SK-N-DZ (cell line): ENCODE measurements around the gene RNF113B.

Experiments used
- DNase-seq: peaks from one replicate; pipeline ENCODE4 v3.0.0-alpha.2; 2015; ENCODE audit warnings: low spot score

RNF113B gene

DNA sequence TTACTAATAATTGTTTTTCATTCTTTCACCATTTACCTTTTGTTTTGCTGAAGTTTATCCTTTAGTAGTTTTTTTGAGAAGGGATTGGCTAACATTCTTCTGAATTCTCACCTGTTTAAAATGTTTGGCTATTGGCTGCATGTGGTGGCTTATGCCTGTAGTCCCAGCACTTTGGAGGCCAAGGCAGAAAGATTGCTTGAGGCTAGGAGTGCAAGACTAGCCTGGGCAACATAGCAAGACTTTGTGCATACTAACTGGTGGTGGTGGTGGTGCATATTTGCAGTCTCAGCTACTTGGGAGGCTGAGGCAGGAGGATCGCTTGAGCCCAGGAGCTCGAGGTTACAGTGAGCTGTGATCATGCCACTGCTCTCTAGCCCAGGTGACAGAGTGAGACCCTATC is 27.5 kb upstream of the RNF113B start:
- no peak for DNase-seq

DNA sequence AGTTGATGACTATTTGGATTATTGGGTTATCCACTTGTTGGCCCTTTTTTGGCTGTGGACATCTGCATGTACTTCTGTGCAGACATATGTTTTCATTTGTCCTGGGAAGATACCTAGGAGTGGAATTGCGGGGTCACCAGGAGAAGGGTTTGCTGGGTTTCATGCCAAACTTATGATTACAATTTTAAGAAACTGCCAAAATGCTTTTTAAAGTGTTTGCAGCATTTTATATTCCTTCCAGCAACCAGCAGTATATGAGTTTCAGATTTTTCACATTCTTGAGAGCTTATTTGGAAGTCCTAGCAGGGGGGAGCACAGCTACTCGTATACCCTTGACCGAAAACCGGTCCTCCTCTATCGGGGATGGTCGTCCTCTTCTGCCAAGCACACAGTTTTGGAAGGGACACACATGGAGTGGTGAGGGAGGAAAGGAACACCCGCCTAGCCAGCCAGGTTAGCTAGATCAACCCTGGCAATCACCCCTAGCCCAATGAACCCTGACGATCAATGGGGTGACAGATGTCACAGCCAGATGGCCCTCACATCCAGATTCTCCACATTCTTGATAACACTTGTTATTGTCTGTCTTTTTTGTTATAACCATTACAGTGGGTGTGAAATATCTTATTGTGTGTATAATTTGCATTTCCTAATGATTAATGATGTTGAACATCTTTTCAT is 26.7 kb upstream of the RNF113B start:
- no peak for DNase-seq

DNA sequence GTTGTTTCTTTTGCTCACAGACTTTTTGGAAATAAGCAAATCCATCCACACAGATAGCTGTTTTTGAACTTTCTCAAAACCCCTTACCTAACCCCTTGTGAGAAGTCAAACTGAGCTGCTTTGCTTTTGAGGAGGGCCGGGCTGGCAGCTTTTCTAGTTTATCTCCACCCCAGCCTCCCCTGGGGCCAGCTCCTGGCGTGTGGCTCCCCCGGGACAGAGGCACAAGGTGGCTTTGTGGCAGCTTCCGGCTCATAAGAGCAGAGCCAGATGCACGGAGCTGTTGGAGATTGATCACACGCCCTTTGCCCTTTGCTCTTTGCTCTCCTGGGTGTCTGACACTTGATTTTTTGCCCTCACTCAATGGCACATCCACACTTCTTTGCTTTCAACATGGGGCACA is 24.9 kb upstream of the RNF113B start:
- peak; percentile 32 for DNase-seq

DNA sequence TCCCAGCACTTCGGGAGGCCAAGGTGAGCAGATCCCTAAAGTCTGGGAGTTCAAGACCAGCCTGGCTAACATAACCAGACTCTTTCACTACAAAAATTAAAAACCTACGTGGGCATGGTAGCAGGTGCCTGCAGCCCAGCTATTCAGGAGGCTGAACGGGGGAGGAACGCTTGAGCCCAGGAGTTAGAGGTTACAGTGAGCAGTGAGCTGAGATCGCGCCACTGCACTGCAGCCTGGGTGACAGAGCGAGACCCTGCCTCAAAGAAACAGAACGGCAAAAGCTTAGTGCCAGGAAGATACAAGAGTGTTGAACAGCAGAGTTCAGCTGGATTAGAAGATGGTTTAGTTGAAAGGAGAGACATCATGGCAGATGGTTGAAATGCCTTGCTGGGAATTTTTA is 24.1 kb upstream of the RNF113B start:
- DNase-seq: no peak

DNA sequence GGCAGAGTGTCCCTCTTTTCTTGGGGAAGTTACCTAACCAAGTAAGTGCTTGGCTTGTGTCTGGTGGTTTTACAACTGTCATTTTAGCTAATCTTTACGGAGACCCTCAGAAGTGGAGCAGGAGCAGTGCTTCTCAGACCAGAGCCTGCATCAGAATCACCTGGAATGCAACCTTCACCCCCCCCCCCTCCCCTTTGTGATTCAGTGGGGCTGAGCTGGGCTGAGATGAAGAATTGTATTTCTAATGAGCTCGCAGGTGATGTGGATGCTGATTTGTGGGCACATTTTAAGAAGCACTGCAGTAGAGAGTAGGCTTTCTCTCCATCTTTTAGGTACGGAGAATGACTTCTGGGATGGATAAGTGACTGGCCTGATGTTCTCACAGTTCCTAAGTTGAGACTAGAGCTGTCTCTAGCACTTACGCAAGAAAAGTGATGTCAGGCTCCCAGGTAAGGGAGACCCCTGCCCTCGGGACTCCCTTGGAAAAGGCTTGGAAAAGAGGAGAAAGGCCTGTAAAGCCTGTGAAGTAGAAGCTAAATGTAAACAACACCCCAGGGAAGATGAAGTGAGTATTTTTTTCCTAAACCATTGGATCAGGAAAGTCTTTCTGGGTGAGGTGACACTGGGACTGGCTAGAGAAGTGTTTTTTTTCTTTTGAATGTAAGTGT is 23.3 kb upstream of the RNF113B start:
- no peak for DNase-seq

DNA sequence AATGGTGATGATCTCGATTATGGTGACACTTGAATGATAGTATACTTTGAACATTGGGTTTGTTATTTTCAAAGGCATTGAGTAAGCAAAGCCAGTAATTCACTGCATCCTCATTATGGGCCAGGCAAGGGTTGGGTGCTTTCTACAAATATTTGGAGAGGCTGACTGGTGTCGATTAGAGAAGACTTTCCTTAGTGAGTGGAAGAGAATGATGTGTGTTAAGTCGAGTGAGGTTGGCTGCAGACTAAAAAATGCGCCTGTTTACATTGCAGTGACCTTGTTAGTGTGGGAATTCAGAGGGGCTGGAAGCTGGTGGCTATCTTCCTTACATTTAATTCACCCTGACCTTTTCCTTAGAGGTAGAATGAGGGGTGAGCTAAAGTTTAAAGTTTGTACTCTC is 22.4 kb upstream of the RNF113B start:
- no peak for DNase-seq

DNA sequence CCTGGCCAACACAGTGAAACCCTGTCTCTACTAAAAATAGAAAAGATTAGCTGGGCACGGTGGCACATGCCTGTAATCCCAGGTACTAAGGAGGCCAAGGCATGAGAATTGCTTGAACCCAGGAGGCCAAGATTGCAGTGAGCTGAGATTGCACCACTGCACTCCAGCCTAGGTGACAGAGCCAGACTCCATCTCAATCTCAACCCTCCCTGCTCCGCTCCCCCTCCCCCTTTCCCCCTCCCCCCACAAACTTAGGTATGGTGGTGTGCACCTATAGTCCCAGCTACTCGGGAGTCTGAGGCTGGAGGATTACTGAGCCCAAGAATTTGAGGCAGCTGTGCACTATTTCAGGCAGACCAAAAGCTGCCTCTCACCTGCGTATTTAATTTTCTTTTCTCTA is 21.6 kb upstream of the RNF113B start:
- DNase-seq: no peak

DNA sequence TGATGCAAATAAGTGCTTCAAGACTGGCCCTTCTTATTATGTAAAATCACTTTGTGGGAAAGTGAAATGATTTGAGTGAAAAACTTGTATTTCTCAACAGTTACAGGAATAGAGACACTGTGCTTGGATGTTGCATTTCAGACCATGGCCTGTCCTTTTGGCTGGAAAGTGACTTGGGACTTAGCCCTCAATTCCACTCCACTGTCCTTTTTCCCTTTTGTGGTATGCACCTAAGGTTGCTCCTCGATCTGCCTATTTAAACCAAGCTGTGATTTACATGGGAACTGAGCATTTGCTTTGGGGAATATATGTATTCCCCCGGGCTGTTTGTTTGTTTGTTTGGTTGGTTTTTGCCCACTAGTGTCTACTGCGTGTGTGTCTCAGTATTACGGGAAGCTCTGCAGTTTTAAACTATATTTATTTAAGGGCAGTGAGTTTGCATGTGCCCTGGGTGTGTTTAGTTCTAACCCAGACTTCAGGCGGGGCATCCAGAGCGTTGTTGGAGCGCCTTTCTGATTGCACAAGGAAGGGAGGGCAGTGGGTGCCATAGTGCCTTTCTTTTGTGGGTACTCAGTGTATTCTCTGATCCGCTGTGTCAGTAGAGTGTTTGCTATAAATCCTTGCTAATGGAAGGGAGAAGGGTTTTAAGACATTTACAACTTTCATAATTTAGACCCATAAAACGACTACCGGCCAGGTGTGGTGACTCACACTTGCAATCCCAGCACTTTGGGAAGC is 18.2 kb upstream of the RNF113B start:
- no peak for DNase-seq

DNA sequence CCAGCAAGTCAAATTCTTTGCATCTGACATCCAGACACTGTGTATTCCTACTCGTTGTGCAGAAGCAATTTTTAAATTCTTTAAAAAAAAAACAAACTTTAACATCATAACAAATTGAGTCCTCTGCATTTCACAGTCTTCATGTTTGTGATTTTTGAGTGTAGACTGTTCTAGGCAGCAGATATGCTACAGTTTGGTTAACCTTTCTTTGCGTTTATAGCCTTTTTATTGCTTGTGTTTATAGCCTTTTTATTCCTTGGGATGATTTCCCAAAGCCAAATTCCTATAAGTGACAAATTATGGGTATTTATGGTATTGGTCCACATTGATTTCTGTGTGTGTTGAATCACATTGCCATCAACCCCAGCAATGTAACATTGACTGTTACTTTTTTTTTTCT is 14.9 kb upstream of the RNF113B start:
- no peak for DNase-seq

DNA sequence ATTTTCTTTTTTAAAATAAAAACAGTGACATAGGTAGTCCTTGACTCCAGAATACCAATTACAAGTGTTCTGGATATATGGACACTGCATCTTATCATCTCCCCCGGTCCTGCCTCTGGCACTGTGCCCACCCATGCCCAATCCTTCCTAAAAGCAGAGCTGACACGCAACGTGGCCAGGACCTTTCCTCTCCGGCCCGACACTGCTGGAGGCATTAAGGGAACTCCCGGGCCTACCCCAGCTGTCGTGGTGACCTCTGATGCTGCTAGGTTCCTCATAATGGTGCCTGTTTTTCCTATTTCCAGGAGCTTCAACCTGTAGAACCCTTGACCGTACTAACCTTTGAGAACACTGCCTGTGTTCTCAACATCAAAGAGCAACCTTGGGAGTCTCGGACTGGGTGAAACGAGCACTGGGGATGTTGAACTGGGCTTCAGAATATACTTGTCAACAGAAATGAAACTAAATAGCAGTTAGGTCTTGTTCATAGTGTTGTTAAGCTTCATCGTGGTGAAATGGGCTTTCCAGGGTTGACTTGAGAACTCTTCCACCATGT is 13.9 kb upstream of the RNF113B start:
- DNase-seq: no peak

DNA sequence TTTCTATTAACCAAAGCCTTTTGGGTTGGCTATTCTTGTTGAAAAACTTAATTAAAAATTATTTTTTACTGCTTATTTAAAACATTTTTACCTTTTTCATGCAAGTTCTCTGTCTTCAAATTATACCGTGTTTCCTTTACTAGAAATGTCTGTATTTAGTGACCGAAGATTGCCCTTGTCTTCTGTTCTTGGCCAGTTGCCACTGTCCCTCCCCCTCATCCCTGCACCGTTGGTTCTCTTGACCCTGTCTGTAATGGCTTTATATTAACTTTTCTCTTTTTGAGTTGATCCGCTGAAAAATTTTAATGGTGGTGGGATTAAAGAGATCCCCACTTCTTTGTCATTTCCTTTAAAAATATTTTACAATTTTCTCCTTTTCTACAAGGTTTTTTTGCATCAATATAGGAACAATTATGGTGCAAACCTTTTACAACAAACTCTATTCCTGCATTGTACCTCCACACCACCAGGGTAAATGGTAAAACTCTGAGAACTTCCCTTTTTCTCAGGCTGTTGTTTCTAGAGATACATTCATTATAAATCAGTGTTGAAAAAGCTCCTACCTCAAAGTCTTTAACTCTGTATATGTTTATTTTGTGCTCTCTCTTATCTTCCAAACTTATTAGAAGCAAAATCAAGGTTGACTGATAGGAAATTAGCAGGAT is 12.9 kb upstream of the RNF113B start:
- DNase-seq: no peak

DNA sequence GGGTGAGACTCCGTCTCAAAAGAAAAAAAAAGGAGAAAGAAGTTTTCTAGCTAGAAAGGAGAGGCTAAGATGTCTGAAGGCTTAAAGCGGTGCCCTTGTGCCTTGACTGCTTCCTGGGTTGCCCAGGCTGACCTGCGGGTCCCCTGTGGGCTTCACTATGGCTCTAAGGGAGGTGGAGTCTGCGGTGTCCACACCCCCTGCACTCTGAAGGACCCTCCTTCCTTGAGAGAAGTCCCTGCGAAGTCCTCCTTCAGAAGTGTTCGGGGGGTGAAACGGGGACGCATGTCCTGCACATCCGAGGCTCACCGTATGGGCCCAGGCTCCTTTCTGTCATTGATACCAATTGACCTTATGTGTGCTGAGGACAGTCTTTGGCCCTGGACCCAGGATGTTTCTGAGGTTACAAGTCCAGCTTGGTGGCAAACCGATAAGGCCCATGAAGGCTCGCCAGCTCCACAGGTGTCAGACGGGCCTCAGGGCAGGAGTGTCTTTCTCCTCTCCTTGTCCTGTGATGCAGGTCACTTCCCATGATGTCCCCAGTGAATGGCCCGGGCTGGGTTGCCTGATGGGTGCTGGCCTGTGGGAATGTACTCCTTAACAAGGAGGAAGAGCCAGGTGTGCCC is 11.6 kb upstream of the RNF113B start:
- no peak for DNase-seq

DNA sequence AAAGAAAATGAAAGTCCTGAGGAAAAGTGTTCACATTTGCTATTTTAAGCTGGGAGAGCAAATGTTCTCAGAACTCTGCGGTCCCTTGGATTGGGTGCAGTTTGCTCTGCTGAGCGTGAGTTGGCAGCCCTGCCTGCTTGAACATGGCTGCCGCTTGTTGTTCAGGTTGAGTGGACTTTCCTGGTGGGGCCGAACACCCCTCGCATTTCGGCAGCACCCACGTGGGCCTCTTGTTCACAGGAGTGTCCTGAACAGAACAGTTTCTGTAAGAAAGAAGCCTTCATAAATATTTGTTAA is 10.8 kb upstream of the RNF113B start:
- no peak for DNase-seq

DNA sequence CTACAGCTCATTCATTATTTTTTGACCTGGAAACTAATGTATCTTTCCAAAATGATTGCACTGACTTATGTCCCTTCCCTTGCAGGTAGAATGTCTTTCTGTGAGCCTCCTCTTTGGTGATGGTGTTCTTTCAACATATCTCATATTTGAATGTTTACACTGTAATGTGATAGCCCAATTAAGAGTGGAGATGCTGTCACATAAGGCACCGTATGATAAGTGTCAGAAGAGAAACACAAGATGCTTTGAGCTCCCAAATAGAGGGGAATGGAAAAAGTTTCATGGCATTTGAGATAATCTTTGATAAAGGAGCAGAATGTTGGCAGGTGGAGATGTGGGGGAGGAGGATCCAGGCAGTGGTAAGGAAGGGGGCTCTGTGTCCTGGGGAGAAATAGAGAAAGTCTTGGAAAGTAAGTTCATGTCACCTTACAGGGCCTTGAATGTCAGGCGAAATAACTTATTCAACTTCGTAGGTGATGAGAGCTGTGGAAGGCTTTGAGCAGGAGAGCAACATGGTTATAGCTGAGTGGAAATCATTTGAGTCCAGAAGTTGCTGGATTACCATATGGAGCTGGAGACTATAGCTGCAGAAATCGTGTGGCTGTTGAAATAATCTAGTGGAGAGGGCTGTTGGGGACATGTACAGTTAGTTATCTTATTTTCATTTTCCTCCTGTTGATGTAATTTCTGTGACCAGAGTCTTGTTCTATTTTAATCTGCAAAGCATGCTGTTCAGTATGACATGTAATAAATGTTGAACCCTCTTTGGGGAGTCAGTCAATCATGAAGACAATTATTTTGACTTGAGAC is 10.3 kb upstream of the RNF113B start:
- DNase-seq: peak; percentile 38

DNA sequence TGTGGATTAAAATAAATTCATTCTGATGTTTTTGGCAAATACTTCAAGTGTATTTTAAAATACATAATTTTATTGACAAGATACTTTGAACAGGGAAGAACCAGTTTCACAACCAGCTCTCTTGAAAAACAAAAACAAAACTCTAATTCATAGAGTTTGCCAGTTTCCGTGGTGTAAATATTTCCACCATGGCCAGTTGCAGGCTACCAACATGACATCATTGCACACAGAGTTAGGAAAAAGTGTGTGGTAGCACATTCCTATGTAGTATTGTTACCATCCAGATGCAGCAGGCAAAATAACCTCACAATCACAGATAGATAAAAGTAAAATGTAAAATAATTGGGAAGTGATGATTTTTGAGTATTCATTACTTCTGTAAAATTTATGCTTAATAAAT is 7.7 kb upstream of the RNF113B start:
- no peak for DNase-seq

DNA sequence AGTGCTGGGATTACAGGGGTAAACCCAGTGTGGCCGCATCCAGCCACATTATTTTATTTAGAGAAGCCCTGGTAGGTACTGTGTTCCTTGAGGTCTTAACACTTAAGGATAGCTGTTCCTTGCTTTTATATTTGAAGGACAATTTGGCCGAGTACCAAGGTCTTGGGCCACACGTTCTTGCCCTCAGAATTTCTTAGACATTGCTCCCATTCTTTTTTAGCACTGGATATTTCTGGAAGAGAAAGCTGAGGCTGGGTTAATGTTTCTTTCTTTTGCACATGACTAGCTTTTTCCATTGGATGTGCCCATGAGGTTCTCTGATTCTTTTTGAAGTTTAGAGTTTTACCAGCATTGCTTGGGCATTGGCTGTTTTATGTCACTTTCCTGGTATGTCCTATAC is 5.5 kb upstream of the RNF113B start:
- no peak for DNase-seq

DNA sequence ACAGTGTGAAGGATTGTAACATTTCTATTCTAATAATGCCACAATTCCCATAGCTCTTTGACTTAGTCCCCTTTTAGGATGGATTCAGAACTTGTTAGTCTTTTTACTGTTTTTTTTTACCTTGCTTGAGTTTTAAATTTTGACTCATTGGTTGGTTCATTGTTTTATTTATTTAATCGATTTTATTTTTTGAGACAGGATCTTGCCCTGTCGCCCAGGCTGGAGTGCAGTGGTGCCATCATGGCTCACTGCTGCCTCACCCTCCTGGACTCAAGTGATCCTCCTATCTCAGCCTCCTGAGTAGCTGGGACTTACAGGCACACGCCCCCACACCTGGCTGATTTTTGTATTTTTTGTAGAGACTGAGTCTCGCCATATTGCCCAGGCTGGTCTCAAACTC is 5.1 kb upstream of the RNF113B start:
- DNase-seq: no peak

DNA sequence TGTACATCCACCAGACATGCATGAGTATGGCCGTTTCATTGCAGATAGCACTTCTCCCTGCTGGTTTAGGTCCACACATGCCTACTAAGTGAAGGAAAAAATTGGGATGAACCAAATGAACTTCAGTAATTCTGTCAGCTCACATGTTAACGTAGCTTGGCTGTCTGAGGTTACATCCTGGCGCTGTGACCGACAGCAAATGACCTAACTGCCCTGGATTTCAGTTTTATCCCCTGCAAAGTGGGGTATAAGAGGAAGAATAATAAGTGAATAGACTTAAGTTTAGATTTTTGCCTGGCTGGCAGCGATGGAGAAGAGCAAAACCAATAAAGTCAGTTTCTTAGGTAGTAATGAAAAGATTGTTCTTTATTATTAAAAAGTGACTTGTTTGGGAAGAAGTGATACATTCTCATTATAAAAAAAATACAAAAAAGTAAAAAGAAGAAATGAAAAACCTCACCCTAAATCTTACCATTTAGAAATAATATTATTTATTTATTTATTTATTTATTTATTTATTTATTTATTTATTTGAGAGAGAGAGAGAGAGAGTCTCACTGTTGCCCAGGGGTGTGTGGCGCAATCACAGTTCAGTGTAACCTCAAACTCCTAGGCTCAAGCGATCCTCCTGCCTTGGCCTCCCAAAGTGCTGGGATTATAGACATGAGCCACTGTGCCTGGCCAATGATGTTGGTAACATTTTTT is 4.2 kb upstream of the RNF113B start:
- no peak for DNase-seq

DNA sequence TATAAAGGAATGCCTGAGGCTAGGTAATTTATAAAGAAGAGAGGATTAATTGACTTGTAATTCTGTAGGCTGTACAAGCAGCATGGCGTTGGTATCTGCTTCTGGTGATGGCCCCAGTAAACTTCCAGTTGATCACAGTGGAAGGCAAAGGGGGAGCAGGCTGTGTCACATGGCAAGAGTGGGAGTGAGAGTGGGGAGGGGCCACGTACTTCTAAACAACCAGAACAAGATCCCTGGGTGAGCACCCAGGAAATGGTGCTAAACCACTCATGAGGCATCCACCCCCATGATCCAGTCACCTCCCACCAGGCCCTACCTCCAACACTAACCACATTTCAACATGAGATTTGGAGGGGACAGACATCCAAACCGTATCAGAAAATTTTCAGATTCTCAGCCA is 3.0 kb upstream of the RNF113B start:
- no peak for DNase-seq

DNA sequence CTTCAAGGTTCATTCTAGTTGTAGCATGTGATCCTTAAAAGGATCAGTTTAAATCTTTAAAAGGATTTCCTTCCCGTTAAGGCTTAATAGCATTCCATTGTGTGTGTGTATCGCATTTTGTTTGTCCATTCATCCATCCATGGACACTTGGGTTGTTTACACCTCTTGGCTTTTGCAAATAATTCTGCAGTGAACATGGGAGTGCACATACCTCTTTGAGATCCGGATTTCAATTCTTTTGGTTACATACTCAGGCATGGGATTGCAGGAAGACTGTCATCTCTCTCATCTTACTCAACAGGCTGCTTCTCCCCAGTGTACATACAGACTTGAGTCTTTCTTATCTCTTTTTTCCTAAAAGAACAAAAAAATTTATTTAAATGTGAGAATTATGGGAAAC is 1.2 kb downstream of the RNF113B start:
- DNase-seq: no peak
